Measurements from ENCODE around the gene RAPH1.

Gene RAPH1

GRCh38 chr2:203566161-203566560 is 31.1 kb upstream of the RAPH1 start:
- CTCF ChIA-PET = no interaction called here
- TF ChIP-seq BCL6B (tag by site-specific recombination; IDR thresholded peaks at IDR 0.05) = no peak
- no peak for TF ChIP-seq GLI2 (tag by site-specific recombination; IDR thresholded peaks at IDR 0.05; ENCODE audit: borderline replicate concordance, low read depth)
- no peak for TF ChIP-seq ZNF184 (tag by site-specific recombination; IDR thresholded peaks at IDR 0.05)
- TF ChIP-seq ZNF473 (tag by site-specific recombination; IDR thresholded peaks at IDR 0.05) = no peak
- TF ChIP-seq HOXC10 (CRISPR knock-in tag; IDR thresholded peaks at IDR 0.05) = no peak
- TF ChIP-seq ZNF785 (tag by site-specific recombination; IDR thresholded peaks at IDR 0.05) = no peak

GRCh38 chr2:203565076-203565475 is 30.0 kb upstream of the RAPH1 start:
- no peaks in the 10 kb centered on the region for H3K9me3 ChIP-seq (ENCODE audit: control insufficient read depth, insufficient read depth, low read depth, low read length)
- no peaks in the 10 kb centered on the region for H3K36me3 ChIP-seq (ENCODE audit: control insufficient read depth in 2 of 2, insufficient read depth in 1 of 2, low read length in 2 of 2)
- H3K4me3 ChIP-seq (ENCODE audit: low read depth, low read length) = no peak overlapping the region
- no peaks in the 10 kb centered on the region for H3K4me1 ChIP-seq (ENCODE audit: control insufficient read depth, insufficient read depth, low read length)
- POLR2A ChIA-PET = interaction anchor here (0.6 kb wide), 1 partner anchor 7 kb away, joined by 4 read pairs; no protein-coding TSS in a partner anchor
- no peak overlapping the region for H3K27ac ChIP-seq (ENCODE audit: extremely low read depth, low read depth, low read length)
- TF ChIP-seq REST (tag by site-specific recombination; IDR thresholded peaks at IDR 0.05) = no peak
- no peak for TF ChIP-seq SCRT2 (tag by site-specific recombination; IDR thresholded peaks at IDR 0.05)
- no peak for TF ChIP-seq ZBTB49 (tag by site-specific recombination; IDR thresholded peaks at IDR 0.05; ENCODE audit: low read depth)
- no peak for TF ChIP-seq GFI1B (tag by site-specific recombination; IDR thresholded peaks at IDR 0.05)
- no peak for TF ChIP-seq ZNF623 (tag by site-specific recombination; IDR thresholded peaks at IDR 0.05)
- no peak for TF ChIP-seq ZNF214 (tag by site-specific recombination; IDR thresholded peaks at IDR 0.05; ENCODE audit: borderline replicate concordance)
- CTCF ChIA-PET = interaction anchor here (0.6 kb wide), 1 partner anchor 215 kb away, joined by 4 read pairs; no protein-coding TSS in a partner anchor

More at GRCh38 chr2:203566161-203566560, 31.1 kb upstream of the RAPH1 start:
- H3K4me3 ChIP-seq (ENCODE audit: low read depth, low read length) = no peak overlapping the region
- H3K27ac ChIP-seq (ENCODE audit: extremely low read depth, low read depth, low read length) = no peak overlapping the region
- POLR2A ChIA-PET = no interaction called here
- H3K36me3 ChIP-seq (ENCODE audit: control insufficient read depth in 2 of 2, insufficient read depth in 1 of 2, low read length in 2 of 2) = no peaks in the 10 kb centered on the region
- no peaks in the 10 kb centered on the region for H3K4me1 ChIP-seq (ENCODE audit: control insufficient read depth, insufficient read depth, low read length)
- no peaks in the 10 kb centered on the region for H3K9me3 ChIP-seq (ENCODE audit: control insufficient read depth, insufficient read depth, low read depth, low read length)

GRCh38 chr2:203562268-203562667 is 27.2 kb upstream of the RAPH1 start:
- Histone ChIP-seq H3K4me1 (ENCODE audit: control insufficient read depth, insufficient read depth, low read length) (no peaks in the 10 kb centered on the region), H3K27ac (ENCODE audit: extremely low read depth, low read depth, low read length) (no peak overlapping the region), H3K9me3 (ENCODE audit: control insufficient read depth, insufficient read depth, low read depth, low read length) (no peaks in the 10 kb centered on the region), H3K36me3 (ENCODE audit: control insufficient read depth in 2 of 2, insufficient read depth in 1 of 2, low read length in 2 of 2) (no peaks in the 10 kb centered on the region), H3K4me3 (ENCODE audit: low read depth, low read length) (no peak overlapping the region)
- POLR2A ChIA-PET = no interaction called here
- CTCF ChIA-PET = no interaction called here
- TF ChIP-seq ZNF2 (tag by site-specific recombination; IDR thresholded peaks at IDR 0.05) = no peak
- no peak for TF ChIP-seq ZBTB1 (tag by site-specific recombination; IDR thresholded peaks at IDR 0.05)
- no peak for TF ChIP-seq ZNF560 (tag by site-specific recombination; IDR thresholded peaks at IDR 0.05; ENCODE audit: borderline replicate concordance)
- no peak for TF ChIP-seq MYNN (tag by site-specific recombination; IDR thresholded peaks at IDR 0.05; ENCODE audit: borderline replicate concordance)
- TF ChIP-seq REPIN1 (tag by site-specific recombination; IDR thresholded peaks at IDR 0.05; ENCODE audit: low read depth) = no peak
- no peak for TF ChIP-seq ZNF211 (tag by site-specific recombination; IDR thresholded peaks at IDR 0.05; ENCODE audit: low read depth)
- no peak for TF ChIP-seq ZNF214 (tag by site-specific recombination; IDR thresholded peaks at IDR 0.05; ENCODE audit: borderline replicate concordance)
- TF ChIP-seq ZBTB49 (tag by site-specific recombination; IDR thresholded peaks at IDR 0.05; ENCODE audit: low read depth) = no peak
- no peak for TF ChIP-seq ZBTB26 (tag by site-specific recombination; optimal IDR thresholded peaks at IDR 0.05)
- no peak for TF ChIP-seq ZNF248 (tag by site-specific recombination; IDR thresholded peaks at IDR 0.05)
- TF ChIP-seq HOXA7 (CRISPR knock-in tag; IDR thresholded peaks at IDR 0.05; ENCODE audit: borderline replicate concordance) = no peak

Data from HEK293 (cell line).